Smooth muscle cell of trachea (primary cell): ENCODE results near the gene SRGAP2B. TPM values are rescaled to one million over a fixed set of nuclear protein-coding genes. Genes with fewer than 3 reads are reported as not detected.

Experiments
- total RNA-seq: library from RNA; depleted of rRNA; stranded (reverse); fragments of >200 nt; gene quantifications from 2 replicates; pipeline ENCODE4 v1.2.1, GENCODE V29; 2014

SRGAP2B gene
- total RNA-seq, result 33.9 and 57.0 TPM in 2 replicates

DNA sequence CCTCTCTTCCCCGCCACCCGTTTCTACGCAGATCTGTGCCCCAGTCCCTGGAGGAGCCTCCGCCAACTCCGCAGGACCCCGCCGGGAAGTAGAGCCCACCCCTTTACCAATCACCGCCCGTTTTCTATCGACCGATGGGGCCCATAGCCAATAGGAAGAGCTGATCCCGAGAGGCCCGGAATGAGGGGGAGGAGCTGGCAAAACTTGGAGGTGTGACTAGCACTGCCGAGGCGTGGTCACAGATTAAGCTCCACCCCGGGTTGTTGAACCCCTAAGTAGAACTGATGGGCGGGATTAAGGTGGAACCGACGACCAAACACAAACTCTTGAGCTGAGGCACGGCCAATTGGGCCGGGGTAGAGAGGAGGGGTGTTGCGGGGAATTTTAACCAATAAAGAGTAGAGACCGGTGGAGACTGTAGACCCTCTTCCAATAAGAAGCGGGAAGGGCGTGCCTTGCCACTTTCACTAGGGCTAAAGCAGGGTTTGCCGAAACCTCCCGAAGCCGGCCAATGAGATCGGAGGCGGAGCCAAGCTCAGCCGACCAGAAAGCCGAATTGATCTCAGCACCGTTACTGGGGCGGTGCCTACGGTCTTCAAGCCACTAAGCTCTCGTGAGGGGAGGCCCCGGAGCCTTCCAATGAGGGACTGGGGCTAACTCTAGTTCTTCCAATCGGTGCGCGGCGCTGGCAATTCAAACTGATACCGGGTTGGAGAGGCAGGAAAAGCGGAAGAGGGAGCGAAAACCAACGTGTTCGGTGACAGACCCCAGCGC, at the start of gene SRGAP2B, which contains the start of gene FAM72D:
Gene SRGAP2B, minus strand, starts transcription at position 45 of the 774 bp plus-strand sequence. CDS start 2,427 bp downstream, outside the sequence.
Gene FAM72D, plus strand, starts transcription at position 691 of the 774 bp plus-strand sequence. CDS start 874 bp downstream, outside the sequence.

Other genes starting within 250 kb of the SRGAP2B start
- under 0.01 and 1.3 TPM in 2 replicates for gene FAM72D, start 646 bp upstream of the SRGAP2B start, total RNA-seq
- gene PPIAL4D, start 146.8 kb upstream of the SRGAP2B start, total RNA-seq, result not detected in 2 replicates